Myocyte (in vitro differentiated cells): Measurements from ENCODE around the gene RXRA. TPM values are rescaled to one million over a fixed set of nuclear protein-coding genes. Genes with fewer than 3 reads are reported as not detected.

Experiments used
- DNase-seq: peaks from one replicate; pipeline ENCODE4 v3.0.0-alpha.2; 2012; ENCODE audit warnings: low read depth
- total RNA-seq: library from RNA; depleted of rRNA; stranded (reverse); fragments of >200 nt; gene quantifications from 2 replicates; pipeline ENCODE4 v1.2.3, GENCODE V29; 2014

Gene RXRA
- total RNA-seq, 1 donor from 2014 or later = 25.4 TPM

- DNase-seq = no peak
Observed at GRCh38 chr9:134429007-134429406, 102.8 kb downstream of the RXRA start.

GRCh38 chr9:134429481-134429880 lies 103.2 kb downstream of the RXRA start:
- DNase-seq = no peak

- DNase-seq = no peak
Observed at GRCh38 chr9:134431095-134431494, 104.8 kb downstream of the RXRA start.

DNA sequence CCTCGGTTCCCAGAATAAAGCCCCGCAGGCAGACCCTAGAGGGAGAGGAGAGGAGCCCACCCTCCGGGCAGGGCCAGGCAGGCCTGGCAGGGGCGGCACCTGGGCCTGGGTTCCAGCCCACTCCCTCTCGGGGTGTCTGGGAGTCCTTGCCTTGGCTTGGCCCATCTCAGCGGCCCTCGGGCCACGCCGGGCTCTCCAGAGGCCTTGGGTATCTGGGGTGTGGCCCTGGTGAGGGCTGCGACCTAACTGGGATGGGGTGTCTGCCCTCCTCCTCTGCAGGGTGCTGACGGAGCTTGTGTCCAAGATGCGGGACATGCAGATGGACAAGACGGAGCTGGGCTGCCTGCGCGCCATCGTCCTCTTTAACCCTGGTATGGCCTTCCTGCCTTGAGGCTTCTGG lies 105.4 kb downstream of the RXRA start:
- no peak for DNase-seq

GRCh38 chr9:134432471-134432870 lies 106.2 kb downstream of the RXRA start:
- no peak for DNase-seq

DNA sequence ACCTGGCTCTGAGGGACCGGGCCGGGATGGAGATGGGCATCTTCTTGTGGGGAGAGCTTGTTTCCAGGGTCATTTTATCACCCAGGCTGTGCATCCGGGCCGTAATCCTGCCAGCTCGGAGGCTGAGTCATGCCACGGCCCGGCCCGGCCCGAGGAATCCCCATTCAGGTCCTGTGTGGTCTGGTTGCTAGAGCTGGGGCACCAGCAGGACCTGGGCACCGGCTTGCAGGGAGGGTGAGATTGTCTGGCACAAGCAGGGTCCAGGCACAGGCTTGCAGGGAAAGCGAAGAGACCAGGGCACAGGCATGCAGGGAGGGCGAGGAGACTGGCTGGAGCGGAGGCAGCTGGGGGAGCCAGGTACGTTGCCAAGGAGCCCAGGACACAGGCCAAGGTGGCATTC lies 106.8 kb downstream of the RXRA start:
- DNase-seq = peak; percentile 52

- no peak for DNase-seq
Observed at GRCh38 chr9:134433909-134434882, 107.9 kb downstream of the RXRA start.

GRCh38 chr9:134434894-134435506 lies 108.7 kb downstream of the RXRA start:
- peak; percentile 92 for DNase-seq

DNA sequence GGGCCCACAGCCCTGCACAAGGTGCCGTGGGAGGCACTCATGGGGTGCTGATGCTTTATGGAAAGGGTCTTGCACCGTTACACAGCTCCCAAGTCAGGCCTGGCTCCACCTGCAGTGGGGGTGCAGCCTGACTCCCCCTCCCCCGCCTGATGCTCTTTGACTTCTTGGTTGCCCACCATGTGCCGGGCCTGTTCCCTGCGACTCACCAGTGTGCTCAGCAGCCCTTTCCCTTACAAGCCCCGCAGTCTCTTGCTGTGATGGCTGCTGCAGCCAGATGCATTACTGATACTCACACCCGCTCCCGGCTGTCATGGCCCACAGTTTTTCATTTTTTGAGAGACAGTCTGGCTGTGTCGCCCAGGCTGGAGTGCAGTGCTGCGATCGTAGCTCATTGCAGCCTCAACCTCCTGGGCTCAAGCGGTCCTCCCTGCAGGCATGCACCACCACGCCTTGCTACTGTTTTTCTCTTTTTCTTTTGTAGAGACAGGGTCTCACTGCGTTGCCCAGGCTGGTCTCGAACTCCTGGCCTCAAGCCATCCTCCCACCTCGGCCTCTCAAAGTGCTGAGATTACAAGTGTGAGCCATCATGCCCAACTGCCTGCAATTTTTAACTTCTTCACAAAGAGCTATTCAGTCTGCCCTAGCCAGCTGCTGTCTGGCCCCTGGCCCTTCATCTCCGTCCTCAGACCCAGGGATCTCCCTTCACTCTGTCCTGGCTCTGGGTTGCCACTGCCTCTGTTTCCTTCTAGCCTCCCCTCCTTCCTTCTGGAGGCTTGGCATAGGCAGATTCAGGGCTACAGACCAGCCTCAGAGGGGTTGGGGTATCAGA lies 109.5 kb downstream of the RXRA start:
- DNase-seq = no peak

- no peak for DNase-seq
Observed at GRCh38 chr9:134436379-134436762, 110.1 kb downstream of the RXRA start.

DNA sequence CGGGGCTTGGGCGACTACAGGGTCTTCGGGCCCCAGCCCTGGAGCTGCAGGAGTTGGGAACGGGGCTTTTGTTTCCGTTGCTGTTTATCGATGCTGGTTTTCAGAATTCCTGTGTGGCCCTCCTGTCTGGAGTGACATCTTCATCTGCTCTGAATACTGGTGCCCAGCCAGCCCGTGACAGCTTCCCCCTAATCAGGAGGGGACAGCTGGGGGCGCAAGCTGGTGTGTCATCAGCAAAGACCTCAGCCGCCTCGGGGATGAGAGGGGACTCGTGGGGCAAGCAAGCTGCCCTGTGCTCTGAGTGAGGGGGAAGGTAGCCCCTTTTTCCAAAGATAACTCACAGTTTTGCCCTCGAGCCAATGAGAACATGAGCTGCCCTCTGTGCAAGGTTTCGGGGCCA lies 110.7 kb downstream of the RXRA start:
- no peak for DNase-seq

DNA sequence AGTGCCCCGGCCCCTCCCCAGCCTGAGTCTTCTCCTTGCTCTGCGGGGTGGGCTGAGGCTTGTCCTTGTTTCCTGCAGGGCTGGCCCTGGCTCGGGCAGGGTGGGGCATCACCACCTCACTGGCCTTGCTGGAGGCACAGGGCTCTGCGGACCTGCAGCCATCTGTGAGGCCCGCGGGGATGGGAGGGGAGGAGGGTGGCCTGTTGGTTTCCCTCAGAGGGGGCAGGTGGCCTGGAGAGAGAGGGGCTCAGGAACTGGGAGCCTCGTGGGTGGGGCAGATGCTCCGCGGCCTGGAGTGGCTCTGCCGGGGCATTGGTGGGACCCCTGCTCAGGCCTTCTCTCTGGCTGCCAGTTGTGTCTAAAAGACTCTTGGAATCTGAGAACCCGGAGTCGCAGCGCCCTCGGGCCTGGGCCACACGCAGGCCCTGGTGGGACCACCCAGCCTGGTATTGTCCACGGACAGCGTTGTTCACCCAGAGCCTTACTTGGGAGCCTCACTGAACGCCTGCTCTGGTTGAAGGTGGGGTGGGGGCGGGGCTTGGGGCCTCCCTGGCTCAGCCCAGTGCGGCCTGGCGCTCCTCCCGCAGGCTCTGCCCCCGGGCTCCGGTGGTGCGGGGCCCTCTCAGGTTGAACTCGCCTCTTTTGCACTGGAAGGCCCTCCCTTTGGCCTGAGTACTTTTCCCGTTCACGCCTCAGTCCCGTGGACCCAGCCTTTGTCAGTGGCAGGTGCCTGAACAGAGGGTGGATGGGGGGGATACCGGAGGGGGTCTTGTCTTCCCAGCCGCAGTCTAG lies 111.3 kb downstream of the RXRA start:
- no peak for DNase-seq

DNA sequence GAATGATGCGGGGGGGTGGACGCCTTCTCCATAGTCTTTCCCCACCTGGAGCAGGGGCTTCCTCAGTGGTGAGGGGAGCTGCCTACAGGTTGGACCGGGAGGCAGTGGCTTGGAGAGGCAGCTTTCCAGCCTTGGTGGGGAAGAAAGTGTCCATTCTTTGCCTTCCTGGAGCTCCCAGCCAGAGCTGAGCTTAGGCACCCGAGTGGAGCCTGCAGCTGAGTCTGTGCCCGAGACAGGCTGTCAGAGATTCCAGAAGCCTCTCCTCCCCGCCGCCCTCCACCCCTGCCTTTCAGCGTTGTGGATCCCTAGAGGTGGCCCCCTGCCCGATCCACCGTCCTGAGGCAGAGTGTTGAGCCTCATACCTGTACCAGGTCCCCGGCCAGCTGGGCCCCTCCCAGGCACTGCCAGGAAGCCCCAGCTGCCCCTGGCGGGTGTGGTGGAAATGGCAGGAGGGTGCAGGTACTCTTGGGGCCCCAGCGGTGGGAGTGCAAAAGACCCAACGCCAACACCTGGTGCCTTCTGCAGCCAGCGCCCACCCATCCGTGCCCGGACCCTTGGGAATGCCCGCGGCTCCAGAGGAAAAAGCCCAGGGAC lies 112.0 kb downstream of the RXRA start:
- no peak for DNase-seq

DNA sequence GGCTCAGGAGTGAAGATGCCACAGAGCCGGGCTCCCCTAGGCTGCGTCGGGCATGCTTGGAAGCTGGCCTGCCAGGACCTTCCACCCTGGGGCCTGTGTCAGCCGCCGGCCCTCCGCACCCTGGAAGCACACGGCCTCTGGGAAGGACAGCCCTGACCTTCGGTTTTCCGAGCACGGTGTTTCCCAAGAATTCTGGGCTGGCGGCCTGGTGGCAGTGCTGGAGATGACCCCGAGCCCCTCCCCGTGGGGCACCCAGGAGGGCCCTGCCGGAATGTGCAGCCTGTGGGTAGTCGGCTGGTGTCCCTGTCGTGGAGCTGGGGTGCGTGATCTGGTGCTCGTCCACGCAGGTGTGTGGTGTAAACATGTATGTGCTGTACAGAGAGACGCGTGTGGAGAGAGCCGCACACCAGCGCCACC lies 113.1 kb downstream of the RXRA start:
- DNase-seq = no peak

- DNase-seq = no peak
Observed at GRCh38 chr9:134440636-134441226, 114.5 kb downstream of the RXRA start.

GRCh38 chr9:134441227-134442084 lies 115.2 kb downstream of the RXRA start:
- no peak for DNase-seq

GRCh38 chr9:134442085-134442474 lies 115.8 kb downstream of the RXRA start:
- DNase-seq = no peak

DNA sequence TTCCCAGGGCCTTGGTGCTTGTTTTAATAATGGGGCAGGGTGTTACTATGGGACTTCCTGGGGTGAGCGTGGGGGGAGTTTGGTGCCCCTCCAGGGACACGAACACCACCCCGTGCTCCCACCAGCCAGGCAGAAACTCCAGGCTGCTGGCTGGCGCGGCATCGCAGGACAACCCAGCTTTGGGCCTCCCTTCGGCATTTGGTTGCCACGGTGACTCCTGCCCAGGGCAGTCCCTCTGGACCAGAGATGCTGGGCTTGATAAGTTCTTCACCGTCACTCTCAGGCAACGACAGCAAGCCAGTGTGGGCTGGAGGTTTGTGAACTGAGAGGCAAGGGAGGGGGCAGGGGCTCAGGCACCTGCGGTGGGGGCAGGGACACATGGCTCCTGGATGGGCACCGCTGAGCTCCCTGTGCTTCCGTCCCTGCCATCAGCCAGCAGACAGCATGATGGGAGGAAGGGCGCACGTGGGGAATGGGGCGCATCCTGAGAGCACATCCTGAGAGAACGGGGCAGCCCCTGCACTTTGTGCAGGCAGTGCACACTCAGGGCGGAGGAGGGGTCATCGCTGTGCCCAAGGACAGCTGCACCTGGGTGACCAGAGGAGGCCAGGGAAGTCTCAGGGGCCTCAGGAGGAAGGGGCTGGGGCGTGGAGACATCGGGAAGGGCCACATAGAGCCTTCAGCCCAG lies 116.4 kb downstream of the RXRA start:
- DNase-seq = no peak
